RWPE1 (cell line): ENCODE measurements around the gene CBFA2T2.
"Not testable (repeated sequence)": the region's sequence is repeated elsewhere in the genome, so short reads cannot be mapped to it uniquely, and the experiment has no call there.

ENCODE experiments used
- CTCF ChIA-PET: fragments of 350-600 bp; sonication (Branson Sonifier 250); formaldehyde crosslinking; extraction: SDS; loops from one replicate; lab custom pipeline; 2021; lab: Yijun Ruan, JAX
- POLR2A ChIA-PET: fragments of 400-600 bp; formaldehyde crosslinking; extraction: SDS; loops from one replicate; lab custom pipeline; 2020; ENCODE audit warnings: antibody characterized with exemption; ENCODE audit not compliant: low non-redundant PET; lab: Yijun Ruan, JAX
- DNase-seq: peaks from one replicate; pipeline ENCODE4 v3.0.0; 2012; ENCODE audit warnings: low spot score
- H3K27ac ChIP-seq: fragments of 450-650 bp; 2 replicates; pipeline ENCODE4 v1.5.1; 2017
- TF ChIP-seq, protein P1 (sequence below): fragments of 450-650 bp; conservative IDR thresholded peaks from 2 replicates; pipeline ENCODE4 v1.5.1; 2017; ENCODE audit warnings: low read depth, mild to moderate bottlenecking

CBFA2T2 gene

DNA sequence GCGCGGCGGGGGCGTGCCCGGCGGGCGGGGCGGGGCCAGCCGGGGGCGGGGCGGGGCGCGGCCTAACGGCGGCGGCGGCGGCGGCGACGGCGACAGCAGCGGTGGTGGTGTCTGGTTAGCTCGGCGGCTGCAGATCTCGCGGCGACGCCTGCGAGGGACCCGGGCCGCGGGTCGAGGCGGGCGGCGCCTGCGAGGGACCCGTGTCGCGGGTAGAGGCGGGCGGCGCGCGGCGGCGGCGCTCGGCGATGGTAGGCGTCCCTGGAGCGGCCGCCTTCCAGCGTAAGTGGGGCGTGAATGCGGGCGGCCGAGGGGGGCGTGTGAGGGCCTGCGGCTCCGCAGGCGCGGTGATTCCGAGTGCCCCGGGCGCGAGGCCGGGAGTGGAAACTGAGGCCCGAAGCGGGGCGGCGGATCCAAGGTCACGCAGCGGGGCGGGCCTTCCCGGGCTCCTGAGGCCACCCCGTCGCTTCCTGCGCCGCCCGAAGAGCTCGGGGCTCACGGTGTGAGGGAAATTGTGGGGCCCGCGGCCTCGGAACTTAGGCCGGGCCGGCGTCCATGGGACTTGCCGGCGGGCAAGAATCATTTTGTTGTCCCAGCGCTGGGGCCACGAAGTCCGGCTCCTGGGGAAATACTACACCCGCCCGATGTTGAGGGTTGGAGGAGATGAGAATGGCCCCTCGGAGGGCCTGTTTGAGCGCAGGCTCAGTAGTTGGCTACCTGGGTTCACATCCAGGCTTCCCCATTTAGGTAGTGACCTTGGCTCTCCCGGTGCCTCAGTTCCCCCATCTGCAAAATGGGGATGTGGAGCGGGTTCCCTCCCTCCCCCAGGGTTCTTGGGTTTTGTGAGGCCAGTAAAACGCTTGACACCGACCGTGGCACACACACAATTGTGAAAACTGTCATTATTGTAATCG lies at the start of gene CBFA2T2:
Gene CBFA2T2, plus strand, starts transcription at position 74 of the 911 bp plus-strand sequence. Its CDS starts 172 bp downstream, at position 246.
- ChIA-PET POLR2A (interaction anchor here (0.6 to 1.7 kb wide), 11 partner anchors 16 to 955 kb away, joined by 3 to 8 read pairs (median 4); partner anchors contain the start of gene SNTA1), CTCF (interaction anchor here (0.7 to 1.6 kb wide), 3 partner anchors 11 to 269 kb away, joined by 3 to 10 read pairs (median 5); no protein-coding TSS in a partner anchor)
- TF ChIP-seq, protein P1, sequence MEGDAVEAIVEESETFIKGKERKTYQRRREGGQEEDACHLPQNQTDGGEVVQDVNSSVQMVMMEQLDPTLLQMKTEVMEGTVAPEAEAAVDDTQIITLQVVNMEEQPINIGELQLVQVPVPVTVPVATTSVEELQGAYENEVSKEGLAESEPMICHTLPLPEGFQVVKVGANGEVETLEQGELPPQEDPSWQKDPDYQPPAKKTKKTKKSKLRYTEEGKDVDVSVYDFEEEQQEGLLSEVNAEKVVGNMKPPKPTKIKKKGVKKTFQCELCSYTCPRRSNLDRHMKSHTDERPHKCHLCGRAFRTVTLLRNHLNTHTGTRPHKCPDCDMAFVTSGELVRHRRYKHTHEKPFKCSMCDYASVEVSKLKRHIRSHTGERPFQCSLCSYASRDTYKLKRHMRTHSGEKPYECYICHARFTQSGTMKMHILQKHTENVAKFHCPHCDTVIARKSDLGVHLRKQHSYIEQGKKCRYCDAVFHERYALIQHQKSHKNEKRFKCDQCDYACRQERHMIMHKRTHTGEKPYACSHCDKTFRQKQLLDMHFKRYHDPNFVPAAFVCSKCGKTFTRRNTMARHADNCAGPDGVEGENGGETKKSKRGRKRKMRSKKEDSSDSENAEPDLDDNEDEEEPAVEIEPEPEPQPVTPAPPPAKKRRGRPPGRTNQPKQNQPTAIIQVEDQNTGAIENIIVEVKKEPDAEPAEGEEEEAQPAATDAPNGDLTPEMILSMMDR = no peak
- peak; percentile 84 for DNase-seq
- H3K27ac ChIP-seq = peak within 1 kb of the TSS; percentile 89

DNA sequence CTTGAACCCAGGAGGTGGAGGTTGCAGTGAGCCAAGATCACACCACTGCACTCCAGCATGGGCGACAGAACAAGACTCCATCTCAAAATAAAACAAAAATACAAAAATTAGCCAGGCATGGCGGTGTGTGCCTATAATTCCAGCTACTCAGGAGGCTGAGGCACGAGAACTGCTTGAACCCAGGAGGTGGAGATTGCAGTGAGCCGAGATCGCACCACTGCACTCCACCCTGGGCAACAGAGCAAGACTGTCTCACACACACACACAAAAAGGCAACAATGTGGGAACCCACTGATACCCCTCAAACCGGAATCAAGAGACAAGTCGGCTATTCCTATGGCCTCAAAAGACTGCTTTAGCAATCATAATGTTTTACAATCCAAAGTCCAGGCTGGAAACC lies 49.3 kb upstream of the CBFA2T2 start:
- CTCF ChIA-PET = interaction anchor here (0.6 to 0.7 kb wide), 2 partner anchors 458 to 728 kb away, joined by 4 read pairs; no protein-coding TSS in a partner anchor
- H3K27ac ChIP-seq, POLR2A ChIA-PET, DNase-seq: not testable (repeated sequence)

DNA sequence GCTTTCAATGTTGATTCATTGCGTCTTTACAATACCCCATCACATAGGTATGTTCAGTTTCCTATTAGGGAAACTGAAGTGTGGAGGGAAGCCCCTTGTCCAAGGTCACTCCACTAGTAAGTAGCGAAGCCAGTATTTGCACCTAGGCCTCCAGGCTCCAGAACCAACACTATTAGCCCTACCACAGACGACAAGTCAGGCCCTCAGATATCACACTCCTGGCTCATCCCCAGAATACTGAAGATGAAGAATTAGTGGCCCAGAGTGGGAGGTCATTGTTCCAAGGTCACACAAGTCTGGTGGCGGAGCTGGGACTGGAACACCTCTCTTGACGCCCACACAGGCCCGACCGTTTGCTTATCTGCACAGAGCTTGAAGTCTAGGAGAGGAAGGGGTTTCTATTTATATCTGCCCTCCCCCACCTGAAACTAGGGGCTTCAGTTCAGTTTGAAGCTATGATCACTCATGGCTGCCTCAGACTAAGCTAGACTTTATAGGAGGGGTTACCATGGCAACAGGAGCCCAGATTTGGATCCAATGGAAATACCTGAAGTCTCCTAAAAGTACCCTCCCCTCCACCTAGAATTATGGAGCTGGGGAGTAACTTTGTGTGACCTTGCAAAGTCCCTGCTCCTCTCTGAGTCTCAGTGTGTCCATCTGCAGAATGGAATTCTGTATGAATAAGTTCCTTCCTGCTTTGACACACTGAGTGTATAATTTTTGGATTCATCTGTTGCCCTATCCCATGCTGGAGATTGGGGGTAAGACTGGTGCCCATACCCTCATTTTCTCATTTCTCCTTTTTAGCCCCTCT lies 48.5 kb upstream of the CBFA2T2 start:
- CTCF ChIA-PET = interaction anchor here (0.7 kb wide), 1 partner anchor 457 kb away, joined by 4 read pairs; no protein-coding TSS in a partner anchor
- TF ChIP-seq, protein P1 = no peak
- no peak overlapping the region for H3K27ac ChIP-seq
- DNase-seq = no peak
- POLR2A ChIA-PET = no interaction called here

DNA sequence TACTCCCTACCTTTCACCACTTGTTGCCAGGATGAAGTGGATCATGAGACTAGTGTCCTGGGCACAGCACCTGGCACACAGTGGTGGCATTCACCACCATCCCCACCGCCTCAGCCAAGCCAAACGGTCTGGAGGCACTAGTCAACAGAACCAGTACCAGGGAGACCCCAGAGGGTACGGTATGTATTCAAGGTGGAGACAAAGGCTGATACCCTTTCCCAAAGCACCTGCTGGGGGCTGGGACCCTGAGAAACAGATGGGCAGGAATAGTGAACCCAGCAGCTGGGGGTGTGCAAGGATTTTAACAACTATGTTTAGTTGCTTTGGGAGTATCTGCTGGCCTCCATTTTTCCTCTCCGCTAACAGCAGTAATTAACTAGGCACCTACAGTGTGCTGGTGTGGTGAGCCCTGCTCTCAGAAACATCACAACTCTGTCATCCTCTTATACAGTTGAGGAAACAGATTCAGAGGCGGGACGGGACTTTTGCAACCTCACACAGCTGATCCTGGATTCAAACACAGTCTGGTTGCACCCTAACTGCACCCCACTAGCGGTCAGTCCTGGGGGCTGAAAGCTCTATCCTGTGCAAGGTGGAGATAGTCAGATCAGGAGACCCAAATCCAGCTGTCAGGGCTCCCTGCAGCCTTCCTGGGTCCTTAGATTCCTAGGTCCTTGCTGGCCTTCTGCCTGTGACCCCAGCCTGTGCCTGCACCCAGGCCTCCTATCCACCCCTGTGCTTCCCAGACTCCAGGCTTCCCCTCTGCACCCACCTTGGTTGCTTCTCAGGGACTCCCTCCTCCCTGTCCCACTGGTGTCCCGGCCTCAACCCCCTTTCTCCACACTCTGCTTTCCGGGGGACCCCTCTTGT lies 47.5 kb upstream of the CBFA2T2 start:
- no peak overlapping the region for H3K27ac ChIP-seq
- ChIA-PET CTCF (interaction anchor here (0.6 to 3.7 kb wide), 3 partner anchors 41 to 1215 kb away, joined by 3 to 16 read pairs (median 3); partner anchors contain the start of genes ACTL10 and CDK5RAP1), POLR2A (interaction anchor here (1.5 kb wide), 1 partner anchor 48 kb away, joined by 4 read pairs; the partner anchor contains the start of gene CBFA2T2)
- TF ChIP-seq, protein P1 = no peak
- no peak for DNase-seq

DNA sequence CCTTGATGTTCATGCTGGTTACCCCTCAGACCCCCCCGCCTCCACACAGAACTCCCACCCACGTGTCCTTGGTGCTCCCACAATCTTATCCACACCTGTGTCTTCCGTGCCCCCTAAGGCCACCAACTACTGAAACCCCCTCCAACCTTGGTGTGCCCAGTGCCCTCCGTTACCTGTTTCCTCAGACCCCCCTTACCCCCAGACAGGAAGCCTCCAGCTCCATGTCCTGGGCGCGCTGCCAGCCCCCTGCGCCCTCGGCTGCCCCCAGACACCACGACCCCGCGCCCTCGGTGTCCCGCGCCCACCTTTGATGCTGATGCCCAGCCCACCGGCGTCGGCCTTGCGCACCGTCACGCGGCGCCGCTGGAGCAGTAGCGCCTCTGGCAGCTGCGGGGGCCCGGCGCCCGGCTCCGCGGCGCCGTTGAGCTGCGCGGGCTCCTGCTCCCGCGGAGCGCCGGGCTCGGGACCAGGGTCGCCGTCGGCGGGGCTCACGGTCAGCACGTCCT lies 46.8 kb upstream of the CBFA2T2 start:
- TF ChIP-seq, protein P1 = no peak
- ChIA-PET POLR2A (interaction anchor here (0.6 to 1.6 kb wide), 3 partner anchors 41 to 1211 kb away, joined by 4 to 7 read pairs (median 6); partner anchors contain the start of genes CBFA2T2 and CDK5RAP1), CTCF (interaction anchor here (0.6 to 3.7 kb wide), 4 partner anchors 42 to 1216 kb away, joined by 3 to 16 read pairs (median 3); partner anchors contain the start of genes ACTL10 and CDK5RAP1)
- H3K27ac ChIP-seq = peak overlapping the region; percentile 54
- DNase-seq = no peak
